Mesenteric fat pad (tissue), 1 donor: ENCODE measurements around the gene FLRT1. TPM values are rescaled to one million over a fixed set of nuclear protein-coding genes. Genes with fewer than 3 reads are reported as not detected.

Source experiments
- DNase-seq: peaks from one replicate; pipeline ENCODE4 v3.0.0-alpha.2; 2020; ENCODE audit warnings: low spot score
- total RNA-seq: library from RNA; stranded (reverse); fragmentation: NEBNext Ultra II Directional; extraction: Animal tissue kit (Norgen Biotek cat#: 25700); gene quantifications from one replicate; pipeline ENCODE4 v1.2.1, GENCODE V29; 2021
- donor health status: DM: yes; HTN: yes; CAD: no.

The FLRT1 gene
- total RNA-seq, 1 donor from 2014 or later, result not detected

GRCh38 chr11:64064374-64065140 is 28.8 kb downstream of the FLRT1 start:
- no peak for DNase-seq

DNA sequence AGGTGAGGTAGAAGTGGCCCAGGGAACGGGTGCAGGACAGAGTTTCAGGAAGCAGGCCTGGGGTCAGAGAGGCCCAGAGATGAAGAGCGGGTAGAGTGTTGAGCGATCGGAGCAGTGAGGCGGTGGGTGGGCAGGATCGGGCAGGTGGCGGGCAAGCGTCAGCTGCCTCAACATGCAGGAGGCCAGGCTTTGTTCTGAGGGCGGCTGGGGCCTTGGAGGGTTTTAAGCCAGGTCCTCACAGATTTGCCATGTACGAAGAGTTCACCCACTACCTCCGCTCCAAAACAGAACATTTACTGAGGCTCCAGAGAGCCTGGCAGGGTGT is 29.4 kb downstream of the FLRT1 start:
- DNase-seq, result no peak

- no peak for DNase-seq
Observed at GRCh38 chr11:64065712-64066111, 30.0 kb downstream of the FLRT1 start.

DNA sequence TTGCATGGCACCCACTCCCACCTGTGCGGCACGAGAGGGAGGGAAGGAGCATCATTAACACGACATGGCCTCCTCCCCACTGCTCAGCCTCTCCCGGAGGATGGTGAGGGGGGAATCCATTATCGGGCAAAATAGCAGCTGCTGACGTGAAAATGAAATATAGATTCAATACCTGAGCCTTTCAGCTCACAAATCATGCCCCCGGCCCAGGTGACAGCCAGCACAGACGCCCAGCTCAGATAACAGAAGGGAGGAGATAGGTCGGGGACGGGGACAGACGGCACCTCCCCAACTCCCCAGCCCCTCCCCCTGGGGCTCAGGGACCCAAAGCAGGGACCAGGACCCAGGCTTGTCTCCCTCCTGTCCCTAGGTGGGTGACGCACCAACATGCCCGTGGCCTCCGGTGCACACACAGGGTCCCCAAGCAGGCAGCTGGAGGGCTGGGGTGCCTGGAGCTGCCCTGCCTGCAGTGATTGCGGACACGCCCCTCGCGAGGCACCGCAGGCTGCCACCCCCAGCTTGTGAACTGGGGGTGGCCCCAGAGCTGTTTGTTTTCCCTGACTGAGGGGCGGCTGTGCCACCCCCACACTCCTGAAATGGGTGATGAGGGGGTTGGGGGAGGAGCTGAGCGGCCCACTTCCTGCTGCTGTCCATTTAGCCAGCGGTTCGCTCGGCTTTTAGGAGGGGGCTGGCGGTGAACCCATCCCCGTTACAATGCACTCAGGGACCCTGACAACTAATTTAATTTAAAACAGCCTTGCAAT is 31.7 kb downstream of the FLRT1 start:
- no peak for DNase-seq

- no peak for DNase-seq
Observed at GRCh38 chr11:64068705-64069400, 33.1 kb downstream of the FLRT1 start.

DNA sequence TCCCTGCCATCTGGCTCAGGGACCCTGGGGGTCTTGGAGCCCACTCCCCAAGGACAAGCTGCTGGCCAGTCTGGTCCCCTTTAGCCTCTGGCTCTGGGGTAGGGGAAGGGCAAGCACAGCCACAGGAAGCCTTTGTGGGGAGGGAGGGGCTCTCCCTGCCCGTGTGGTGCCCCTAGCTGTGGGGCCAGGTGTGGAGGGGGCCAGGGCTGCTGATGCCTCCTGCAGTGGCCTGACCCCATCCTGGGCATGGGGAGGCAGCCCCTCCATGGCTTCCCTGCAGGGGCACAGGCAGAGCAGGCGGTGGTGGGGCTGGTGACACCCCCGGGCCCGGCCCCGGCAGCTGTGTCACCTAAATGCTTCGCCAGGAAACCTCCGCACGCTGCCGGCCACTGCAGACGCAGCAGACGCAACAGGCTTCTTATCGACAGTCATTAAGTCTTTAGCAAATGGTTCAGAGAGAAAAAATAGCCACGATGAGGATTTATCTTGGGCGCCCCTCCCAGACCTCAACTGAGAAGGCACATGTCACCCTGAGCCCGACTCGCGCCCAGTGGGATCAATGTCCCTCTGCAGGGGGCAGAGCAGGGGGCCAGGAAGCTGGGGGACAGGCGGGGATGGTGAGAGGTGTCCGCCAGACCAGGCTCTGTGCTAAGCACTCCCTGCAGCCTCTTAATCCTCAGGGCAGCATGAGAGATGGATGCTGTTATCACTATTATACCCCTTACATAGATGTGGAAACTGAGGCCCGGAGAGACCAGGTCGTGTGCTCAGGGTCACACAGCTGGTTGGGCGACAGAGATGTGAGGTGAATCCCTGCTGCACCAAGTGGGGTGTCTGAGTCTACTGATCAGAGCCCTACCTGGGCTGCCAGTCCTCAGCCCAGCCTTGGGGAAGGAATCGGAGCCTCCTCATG is 33.9 kb downstream of the FLRT1 start:
- no peak for DNase-seq

GRCh38 chr11:64070314-64070681 is 34.6 kb downstream of the FLRT1 start:
- no peak for DNase-seq

DNA sequence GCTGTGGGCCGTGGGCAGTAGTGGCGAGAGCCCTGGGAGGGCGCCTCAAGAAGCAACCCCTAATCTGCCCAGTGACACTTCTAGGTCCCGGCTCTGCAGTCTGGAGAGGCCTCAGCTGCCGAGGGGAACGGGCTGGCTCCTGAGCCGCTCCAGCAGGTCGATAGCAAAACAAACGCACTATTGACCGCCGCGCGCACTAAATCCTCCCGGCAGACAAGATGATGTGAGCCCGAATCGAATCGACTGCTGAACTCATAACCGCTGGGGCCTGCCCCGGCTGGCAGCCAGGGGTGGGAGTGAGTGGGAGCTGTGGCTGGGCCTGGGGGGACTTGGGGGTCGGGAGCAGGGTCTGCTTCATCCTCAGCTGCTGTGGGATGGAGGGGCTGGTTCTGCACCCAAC is 36.1 kb downstream of the FLRT1 start:
- DNase-seq, result no peak

DNA sequence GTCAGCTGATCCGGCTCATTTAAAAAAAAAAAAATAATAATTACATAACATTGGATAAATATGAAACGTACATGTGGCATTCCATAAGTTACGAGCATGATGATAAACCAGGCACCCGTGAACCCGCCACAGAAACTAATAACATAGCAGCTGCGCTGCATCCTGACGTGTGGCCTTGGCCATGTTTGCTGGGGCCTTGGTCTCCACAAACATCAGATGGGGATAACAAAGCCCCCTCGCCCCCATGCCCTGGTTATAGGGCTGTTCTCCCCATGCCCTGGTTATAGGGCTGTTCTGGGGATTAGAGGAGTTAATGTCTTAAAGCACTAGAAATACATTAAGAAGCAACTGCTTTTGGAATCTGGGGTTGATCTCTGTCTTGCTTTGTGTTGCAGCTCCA is 36.7 kb downstream of the FLRT1 start:
- no peak for DNase-seq

DNA sequence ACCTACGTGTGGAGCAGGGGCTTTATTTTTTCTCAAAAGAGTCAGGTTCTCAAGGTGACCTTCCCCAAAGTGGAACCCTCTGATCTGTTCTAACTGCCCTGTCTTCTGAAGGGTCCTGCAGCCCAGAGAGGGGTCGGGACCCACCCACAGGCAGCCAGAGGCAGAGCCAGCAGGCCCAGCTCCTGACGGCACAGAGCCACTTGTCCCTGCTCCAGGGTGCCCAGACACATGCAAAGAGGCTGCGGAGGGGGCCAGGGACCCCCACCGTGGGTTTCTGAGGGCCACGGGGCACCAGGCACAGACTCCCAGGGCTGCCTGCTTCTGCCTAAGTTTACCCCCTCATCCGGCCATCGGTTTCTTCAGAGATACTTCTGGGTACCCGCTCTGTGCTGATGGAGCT is 37.1 kb downstream of the FLRT1 start:
- DNase-seq, result no peak

DNA sequence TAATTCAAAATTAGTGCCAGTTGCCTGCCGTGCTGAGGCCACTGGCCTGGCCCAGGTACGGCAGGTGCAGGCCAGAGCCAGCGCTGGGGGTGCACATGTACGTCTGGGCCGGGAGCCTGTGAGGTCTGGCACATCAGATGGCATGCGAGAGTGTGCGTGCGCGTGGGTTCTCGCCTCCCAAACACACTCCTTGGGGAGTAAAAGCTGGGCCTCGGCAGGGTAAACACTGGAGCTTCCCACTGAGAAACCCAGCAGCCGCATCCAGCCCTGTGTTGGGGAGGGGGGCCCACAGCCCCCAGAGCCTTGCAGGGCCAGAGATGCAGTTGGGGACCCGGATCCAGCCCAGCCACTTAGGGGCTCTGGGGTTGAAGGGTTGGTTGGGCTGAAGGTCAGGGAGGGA is 37.8 kb downstream of the FLRT1 start:
- no peak for DNase-seq

DNA sequence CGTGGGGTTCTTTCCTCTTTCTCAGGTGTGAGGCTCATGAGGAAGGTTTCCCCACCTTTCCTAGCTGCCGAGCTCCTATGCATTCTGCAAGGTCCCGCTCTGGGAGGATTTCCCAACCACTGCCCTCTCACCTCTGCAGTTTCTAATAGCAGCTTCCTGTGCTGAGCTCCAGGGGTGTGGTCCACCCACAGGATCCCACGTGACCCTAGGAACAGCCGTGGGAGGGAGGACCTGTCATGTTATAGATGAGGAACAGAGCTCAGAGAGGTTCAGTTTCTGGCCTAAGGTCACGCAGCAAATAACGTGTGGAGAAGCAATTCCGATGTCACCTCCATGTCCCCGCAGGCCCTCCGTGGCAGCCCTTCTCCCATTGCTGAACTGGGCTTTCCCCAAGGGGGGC is 38.5 kb downstream of the FLRT1 start:
- no peak for DNase-seq

- DNase-seq, result no peak
Observed at GRCh38 chr11:64076758-64077157, 41.0 kb downstream of the FLRT1 start.

GRCh38 chr11:64077607-64078006 is 41.9 kb downstream of the FLRT1 start:
- DNase-seq, result no peak

- DNase-seq, result no peak
Observed at GRCh38 chr11:64078284-64078683, 42.6 kb downstream of the FLRT1 start.

GRCh38 chr11:64078905-64079304 is 43.2 kb downstream of the FLRT1 start:
- DNase-seq, result no peak

- no peak for DNase-seq
Observed at GRCh38 chr11:64080390-64080789, 44.7 kb downstream of the FLRT1 start.

GRCh38 chr11:64081745-64082442 is 46.2 kb downstream of the FLRT1 start:
- no peak for DNase-seq

DNA sequence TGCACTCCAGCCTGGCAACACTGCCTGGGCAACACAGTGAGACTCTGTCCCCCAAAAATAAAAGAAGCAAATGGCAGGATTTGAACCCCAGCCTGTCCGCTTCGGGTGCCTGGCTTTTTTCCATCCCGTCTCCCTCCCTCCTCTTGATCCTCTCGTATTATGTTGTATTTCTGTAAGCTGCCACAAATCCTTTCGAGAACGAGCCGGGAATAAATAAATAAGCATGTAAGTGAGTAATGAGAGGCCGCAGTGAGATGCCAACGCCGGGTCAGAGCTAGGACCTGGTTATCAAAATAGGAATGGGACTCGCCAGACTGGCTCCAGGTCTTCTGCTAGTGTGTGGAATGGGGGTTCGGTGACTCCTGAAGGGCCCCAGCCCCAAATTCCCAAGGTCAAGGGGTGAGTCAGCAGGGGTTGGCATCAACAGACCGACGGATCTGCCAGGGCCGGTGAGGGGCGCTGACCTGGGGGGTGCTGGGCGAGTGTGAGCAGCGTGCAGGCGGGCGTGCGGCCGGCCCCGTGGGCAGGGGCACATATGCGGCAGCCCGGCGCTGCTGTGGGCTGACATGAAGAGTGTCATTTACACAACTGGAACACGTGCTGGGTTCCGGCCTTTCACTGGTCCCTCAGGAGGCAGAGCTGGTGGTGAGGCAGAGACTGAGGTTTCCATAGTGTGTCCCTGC is 47.8 kb downstream of the FLRT1 start:
- DNase-seq, result no peak
